GM18519 (cell line): ENCODE measurements around the gene INPP5K.
"Not testable (repeated sequence)": the region's sequence is repeated elsewhere in the genome, so short reads cannot be mapped to it uniquely, and the experiment has no call there.

Experiments
- ATAC-seq: cut with Tn5 transposase; IDR thresholded peaks from one replicate; pipeline ENCODE4 v1.9.1; 2021; ENCODE audit warnings: mild to moderate bottlenecking, moderate library complexity; ENCODE audit not compliant: unreplicated experiment, low FRiP score

The INPP5K gene

GRCh38 chr17:1548032-1548431, 31.6 kb upstream of the INPP5K start:
- no peak for ATAC-seq

GRCh38 chr17:1546292-1546922, 30.0 kb upstream of the INPP5K start:
- no peak for ATAC-seq

- ATAC-seq: no peak
Measured at GRCh38 chr17:1545618-1546017, 29.2 kb upstream of the INPP5K start.

- ATAC-seq: no peak
Measured at GRCh38 chr17:1542316-1542715, 25.9 kb upstream of the INPP5K start.

- ATAC-seq: no peak
Measured at GRCh38 chr17:1541367-1541904, 25.0 kb upstream of the INPP5K start.

- no peak for ATAC-seq
Measured at GRCh38 chr17:1539811-1540210, 23.4 kb upstream of the INPP5K start.

GRCh38 chr17:1535737-1536136, 19.3 kb upstream of the INPP5K start:
- no peak for ATAC-seq

- no peak for ATAC-seq
Measured at GRCh38 chr17:1533661-1534325, 17.4 kb upstream of the INPP5K start.

GRCh38 chr17:1532836-1533602, 16.6 kb upstream of the INPP5K start:
- ATAC-seq: no peak

- ATAC-seq: no peak
Measured at GRCh38 chr17:1529863-1530262, 13.5 kb upstream of the INPP5K start.

- not testable (repeated sequence) for ATAC-seq
Measured at GRCh38 chr17:1526876-1527275, 10.5 kb upstream of the INPP5K start.

- ATAC-seq: no peak
Measured at GRCh38 chr17:1522626-1523025, 6.2 kb upstream of the INPP5K start.

- ATAC-seq: no peak
Measured at GRCh38 chr17:1521086-1521640, 4.8 kb upstream of the INPP5K start.

- no peak for ATAC-seq
Measured at GRCh38 chr17:1519678-1520077, 3.3 kb upstream of the INPP5K start.

GRCh38 chr17:1518410-1518809, 2.0 kb upstream of the INPP5K start:
- no peak for ATAC-seq

GRCh38 chr17:1515640-1516387, 598 bp downstream of the INPP5K start:
- ATAC-seq: no peak

- no peak for ATAC-seq
Measured at GRCh38 chr17:1512351-1512750, 4.1 kb downstream of the INPP5K start.

GRCh38 chr17:1511756-1512321, 4.6 kb downstream of the INPP5K start:
- ATAC-seq: no peak

- ATAC-seq: no peak
Measured at GRCh38 chr17:1511290-1511689, 5.1 kb downstream of the INPP5K start.

- ATAC-seq: no peak
Measured at GRCh38 chr17:1509290-1509881, 7.0 kb downstream of the INPP5K start.
